HepG2 (cell line): ENCODE results near the gene GDF15. TPM values are rescaled to one million over a fixed set of nuclear protein-coding genes. Genes with fewer than 3 reads are reported as not detected.
A peak's percentile ranks its signal among the peaks of the same experiment; 100 is the strongest.

Experiments used
- ARNT2 ChIP-seq: sonication (generic); formaldehyde crosslinking; IDR thresholded peaks from 2 replicates; pipeline ENCODE4 v1.8.0; 2022; ENCODE audit warnings: mild to moderate bottlenecking, low read depth, missing genetic modification reagents, moderate library complexity
- KDM2A ChIP-seq: sonication (generic); formaldehyde crosslinking; IDR thresholded peaks from 2 replicates; pipeline ENCODE4 v1.4.0; 2020; ENCODE audit warnings: low read depth, missing genetic modification reagents, borderline replicate concordance
- MAF1 ChIP-seq: sonication (generic); formaldehyde crosslinking; IDR thresholded peaks from 2 replicates; pipeline ENCODE4 v1.5.0; 2020; ENCODE audit warnings: missing genetic modification reagents, borderline replicate concordance
- MEIS2 ChIP-seq: sonication (generic); formaldehyde crosslinking; IDR thresholded peaks from 2 replicates; pipeline ENCODE4 v1.9.0; 2021; ENCODE audit warnings: mild to moderate bottlenecking, missing genetic modification reagents
- NAIF1 ChIP-seq: sonication (generic); formaldehyde crosslinking; IDR thresholded peaks from 2 replicates; pipeline ENCODE4 v1.5.0; 2020; ENCODE audit warnings: mild to moderate bottlenecking, missing genetic modification reagents, borderline replicate concordance
- POLR2A ChIP-seq, 2 experiments: IDR thresholded peaks; 2 replicates each; pipeline ENCODE4 v1.6.1; 2011; ENCODE audit warnings: low read depth in 2 of 2, low read length in 2 of 2, mild to moderate bottlenecking in 1 of 2, moderate library complexity in 1 of 2; ENCODE audit not compliant: insufficient read depth in 1 of 2
- POLR2AphosphoS2 ChIP-seq: IDR thresholded peaks from 2 replicates; pipeline ENCODE4 v1.6.1; 2011; ENCODE audit warnings: low read depth, low read length, improper control_type of control experiment
- PRPF4 ChIP-seq: fragments of 200-400 bp; formaldehyde crosslinking; IDR thresholded peaks from 2 replicates; pipeline ENCODE4 v1.6.1; 2016; ENCODE audit warnings: low read length, low read depth; ENCODE audit not compliant: poor library complexity, severe bottlenecking
- RCOR2 ChIP-seq: IDR thresholded peaks from 2 replicates; pipeline ENCODE4 v1.6.1; 2016; ENCODE audit warnings: missing biosample characterization, missing genetic modification reagents
- SOX13 ChIP-seq, 3 experiments: fragments of 450-650 bp in 1 of 3; sonication (generic) in 1 of 3; formaldehyde crosslinking in 1 of 3; IDR thresholded peaks in 2 of 3; conservative IDR thresholded peaks in 1 of 3; 2 replicates each; pipeline versions ENCODE4 v1.5.0 to v1.6.1; 2016 to 2020; ENCODE audit warnings: antibody characterized with exemption in 1 of 3, mild to moderate bottlenecking in 1 of 3, missing compliant biosample characterization in 1 of 3, missing genetic modification reagents in 1 of 3, moderate library complexity in 1 of 3
- TBL1XR1 ChIP-seq: fragments of 150-350 bp; IDR thresholded peaks from 2 replicates; pipeline ENCODE4 v1.6.1; 2014; ENCODE audit warnings: borderline replicate concordance, low read length; ENCODE audit not compliant: partially characterized antibody
- ZNF17 ChIP-seq: sonication (generic); formaldehyde crosslinking; IDR thresholded peaks from 2 replicates; pipeline ENCODE4 v1.5.0; 2020; ENCODE audit warnings: mild to moderate bottlenecking, missing genetic modification reagents
- ZNF18 ChIP-seq: sonication (generic); formaldehyde crosslinking; IDR thresholded peaks from 2 replicates; pipeline ENCODE4 v1.8.0; 2022; ENCODE audit warnings: mild to moderate bottlenecking, missing genetic modification reagents; ENCODE audit not compliant: insufficient replicate concordance
- ZNF329 ChIP-seq: sonication (generic); formaldehyde crosslinking; IDR thresholded peaks from 2 replicates; pipeline ENCODE4 v1.9.0; 2021; ENCODE audit warnings: low read depth, mild to moderate bottlenecking, missing genetic modification reagents
- ZNF350 ChIP-seq: sonication (generic); formaldehyde crosslinking; IDR thresholded peaks from 2 replicates; pipeline ENCODE4 v1.4.0; 2020; ENCODE audit warnings: mild to moderate bottlenecking, low read depth, missing genetic modification reagents, borderline replicate concordance
- ZNF746 ChIP-seq: sonication (generic); formaldehyde crosslinking; IDR thresholded peaks from 2 replicates; pipeline ENCODE4 v1.8.0; 2022; ENCODE audit warnings: mild to moderate bottlenecking, missing genetic modification reagents
- ZSCAN20 ChIP-seq: sonication (generic); formaldehyde crosslinking; IDR thresholded peaks from 2 replicates; pipeline ENCODE4 v1.4.0; 2020; ENCODE audit warnings: missing genetic modification reagents, mild to moderate bottlenecking, borderline replicate concordance
- polyA plus RNA-seq, 8 experiments: library from polyadenylated mRNA; depleted of rRNA in 3 of 8; stranded (reverse) in 7 of 8; unstranded in 1 of 8; fragments of >200 nt; fragmentation: Illumina TruSeq in 4 of 8; extraction: Trizol in 4 of 8; gene quantifications; 2 replicates each; pipeline versions ENCODE4 v1.2.1 to v1.2.3, GENCODE V29; 2011 to 2016; ENCODE audit warnings: low read depth in 4 of 8, missing spikeins in 1 of 8, mixed read lengths in 1 of 8; ENCODE audit not compliant: insufficient read depth in 1 of 8
- total RNA-seq, 5 experiments: library from RNA; depleted of rRNA; stranded (reverse); fragments of >200 nt; fragmentation: Illumina TruSeq; extraction: Trizol; gene quantifications; 2 replicates each; pipeline ENCODE4 v1.2.3, GENCODE V29; 2016; ENCODE audit warnings: low read depth in 1 of 5
- TF ChIP-seq, protein P1 (sequence below): sonication (generic); formaldehyde crosslinking; IDR thresholded peaks from 2 replicates; pipeline ENCODE4 v1.4.0; 2020; ENCODE audit warnings: mild to moderate bottlenecking, missing genetic modification reagents
- TF ChIP-seq, protein P2 (sequence below): sonication (generic); formaldehyde crosslinking; conservative IDR thresholded peaks from 2 replicates; pipeline ENCODE4 v1.8.0; 2022; ENCODE audit warnings: mild to moderate bottlenecking, moderate library complexity, missing genetic modification reagents
- TF ChIP-seq, protein P3 (sequence below): sonication (generic); formaldehyde crosslinking; IDR thresholded peaks from 2 replicates; pipeline ENCODE4 v1.4.0; 2020; ENCODE audit warnings: missing genetic modification reagents
- TF ChIP-seq, protein P4 (sequence below): IDR thresholded peaks from 2 replicates; pipeline ENCODE4 v1.6.1; 2018; ENCODE audit warnings: missing genetic modification reagents, mild to moderate bottlenecking, missing compliant biosample characterization

Gene GDF15
- total and polyA plus RNA-seq, 2 of the 13 experiments (the other 11 are each of a cell fraction or from before 2014, with no cell fraction given): 146 to 422 TPM

GRCh38 chr19:18389726-18390064 is 3.7 kb downstream of the GDF15 start (continued):
- TF ChIP-seq ZSCAN20 (CRISPR knock-in tag): no peak
- no peak; the same call in 1 of the 2 replicates for TF ChIP-seq ZNF350 (CRISPR knock-in tag)
- TF ChIP-seq POLR2AphosphoS2: peak; percentile 38; the same call in 1 of the 2 replicates
- TF ChIP-seq SOX13 (IDR thresholded peaks at IDR 0.05): no peak
- TF ChIP-seq SOX13 (CRISPR knock-in tag; conservative IDR thresholded peaks at IDR 0.05 in 1 of 2, IDR thresholded peaks at IDR 0.05 in 1 of 2): no peak
- TF ChIP-seq MAF1 (CRISPR knock-in tag): no peak
- TF ChIP-seq ZNF746 (CRISPR knock-in tag): 0 out of 2 replicates have a peak, but pooled peaks have one; percentile 25
- TF ChIP-seq KDM2A: peak; percentile 8; the same call in 1 of the 2 replicates
- TF ChIP-seq, protein P1, sequence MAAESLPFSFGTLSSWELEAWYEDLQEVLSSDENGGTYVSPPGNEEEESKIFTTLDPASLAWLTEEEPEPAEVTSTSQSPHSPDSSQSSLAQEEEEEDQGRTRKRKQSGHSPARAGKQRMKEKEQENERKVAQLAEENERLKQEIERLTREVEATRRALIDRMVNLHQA: 0 out of 2 replicates have a peak, but pooled peaks have one; percentile 22
- TF ChIP-seq, protein P2, sequence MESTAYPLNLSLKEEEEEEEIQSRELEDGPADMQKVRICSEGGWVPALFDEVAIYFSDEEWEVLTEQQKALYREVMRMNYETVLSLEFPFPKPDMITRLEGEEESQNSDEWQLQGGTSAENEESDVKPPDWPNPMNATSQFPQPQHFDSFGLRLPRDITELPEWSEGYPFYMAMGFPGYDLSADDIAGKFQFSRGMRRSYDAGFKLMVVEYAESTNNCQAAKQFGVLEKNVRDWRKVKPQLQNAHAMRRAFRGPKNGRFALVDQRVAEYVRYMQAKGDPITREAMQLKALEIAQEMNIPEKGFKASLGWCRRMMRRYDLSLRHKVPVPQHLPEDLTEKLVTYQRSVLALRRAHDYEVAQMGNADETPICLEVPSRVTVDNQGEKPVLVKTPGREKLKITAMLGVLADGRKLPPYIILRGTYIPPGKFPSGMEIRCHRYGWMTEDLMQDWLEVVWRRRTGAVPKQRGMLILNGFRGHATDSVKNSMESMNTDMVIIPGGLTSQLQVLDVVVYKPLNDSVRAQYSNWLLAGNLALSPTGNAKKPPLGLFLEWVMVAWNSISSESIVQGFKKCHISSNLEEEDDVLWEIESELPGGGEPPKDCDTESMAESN (CRISPR knock-in tag): peak; percentile 51; the same call in 1 of the 2 replicates
- 0 out of 2 replicates have a peak, but pooled peaks have one; percentile 22 for TF ChIP-seq ARNT2
- peak in 1 of 2 experiments; percentile 61; a peak in 2 of 4 replicates for TF ChIP-seq POLR2A (IDR thresholded peaks at IDR 0.05; ENCODE audit: insufficient read depth in 1 of 2, low read depth in 2 of 2, low read length in 2 of 2)
- TF ChIP-seq ZNF18 (CRISPR knock-in tag): peak; percentile 39
- no peak for TF ChIP-seq ZNF329 (CRISPR knock-in tag)
- TF ChIP-seq, protein P3, sequence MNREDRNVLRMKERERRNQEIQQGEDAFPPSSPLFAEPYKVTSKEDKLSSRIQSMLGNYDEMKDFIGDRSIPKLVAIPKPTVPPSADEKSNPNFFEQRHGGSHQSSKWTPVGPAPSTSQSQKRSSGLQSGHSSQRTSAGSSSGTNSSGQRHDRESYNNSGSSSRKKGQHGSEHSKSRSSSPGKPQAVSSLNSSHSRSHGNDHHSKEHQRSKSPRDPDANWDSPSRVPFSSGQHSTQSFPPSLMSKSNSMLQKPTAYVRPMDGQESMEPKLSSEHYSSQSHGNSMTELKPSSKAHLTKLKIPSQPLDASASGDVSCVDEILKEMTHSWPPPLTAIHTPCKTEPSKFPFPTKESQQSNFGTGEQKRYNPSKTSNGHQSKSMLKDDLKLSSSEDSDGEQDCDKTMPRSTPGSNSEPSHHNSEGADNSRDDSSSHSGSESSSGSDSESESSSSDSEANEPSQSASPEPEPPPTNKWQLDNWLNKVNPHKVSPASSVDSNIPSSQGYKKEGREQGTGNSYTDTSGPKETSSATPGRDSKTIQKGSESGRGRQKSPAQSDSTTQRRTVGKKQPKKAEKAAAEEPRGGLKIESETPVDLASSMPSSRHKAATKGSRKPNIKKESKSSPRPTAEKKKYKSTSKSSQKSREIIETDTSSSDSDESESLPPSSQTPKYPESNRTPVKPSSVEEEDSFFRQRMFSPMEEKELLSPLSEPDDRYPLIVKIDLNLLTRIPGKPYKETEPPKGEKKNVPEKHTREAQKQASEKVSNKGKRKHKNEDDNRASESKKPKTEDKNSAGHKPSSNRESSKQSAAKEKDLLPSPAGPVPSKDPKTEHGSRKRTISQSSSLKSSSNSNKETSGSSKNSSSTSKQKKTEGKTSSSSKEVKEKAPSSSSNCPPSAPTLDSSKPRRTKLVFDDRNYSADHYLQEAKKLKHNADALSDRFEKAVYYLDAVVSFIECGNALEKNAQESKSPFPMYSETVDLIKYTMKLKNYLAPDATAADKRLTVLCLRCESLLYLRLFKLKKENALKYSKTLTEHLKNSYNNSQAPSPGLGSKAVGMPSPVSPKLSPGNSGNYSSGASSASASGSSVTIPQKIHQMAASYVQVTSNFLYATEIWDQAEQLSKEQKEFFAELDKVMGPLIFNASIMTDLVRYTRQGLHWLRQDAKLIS (CRISPR knock-in tag): peak; percentile 33; the same call in 1 of the 2 replicates
- 0 out of 2 replicates have a peak, but pooled peaks have one; percentile 19 for TF ChIP-seq ZNF17 (CRISPR knock-in tag)
- TF ChIP-seq TBL1XR1: no peak
- peak; percentile 60; the same call in 1 of the 2 replicates for TF ChIP-seq NAIF1
- TF ChIP-seq MEIS2 (CRISPR knock-in tag): no peak
- TF ChIP-seq PRPF4: no peak
- TF ChIP-seq, protein P4, sequence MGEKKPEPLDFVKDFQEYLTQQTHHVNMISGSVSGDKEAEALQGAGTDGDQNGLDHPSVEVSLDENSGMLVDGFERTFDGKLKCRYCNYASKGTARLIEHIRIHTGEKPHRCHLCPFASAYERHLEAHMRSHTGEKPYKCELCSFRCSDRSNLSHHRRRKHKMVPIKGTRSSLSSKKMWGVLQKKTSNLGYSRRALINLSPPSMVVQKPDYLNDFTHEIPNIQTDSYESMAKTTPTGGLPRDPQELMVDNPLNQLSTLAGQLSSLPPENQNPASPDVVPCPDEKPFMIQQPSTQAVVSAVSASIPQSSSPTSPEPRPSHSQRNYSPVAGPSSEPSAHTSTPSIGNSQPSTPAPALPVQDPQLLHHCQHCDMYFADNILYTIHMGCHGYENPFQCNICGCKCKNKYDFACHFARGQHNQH (CRISPR knock-in tag): no peak
- TF ChIP-seq RCOR2 (CRISPR knock-in tag): no peak
